Measurements from ENCODE around the gene CD3D.

CD3D gene

GRCh38 chr11:118374729-118375128, 32.2 kb upstream of the CD3D start:
- no peak overlapping the region for H3K27ac Mint-ChIP-seq
- H3K4me3 Mint-ChIP-seq = no peak overlapping the region
- peaks cover 76% of the 10 kb centered on the region for H3K36me3 Mint-ChIP-seq (ENCODE audit: low read depth)
- no peaks in the 10 kb centered on the region for H3K4me1 Mint-ChIP-seq
- no peaks in the 10 kb centered on the region for H3K27me3 Mint-ChIP-seq (ENCODE audit: low read depth)
- no peaks in the 10 kb centered on the region for H3K9me3 Mint-ChIP-seq
- TF ChIP-seq CTCF (IDR thresholded peaks at IDR 0.05; ENCODE audit: unreplicated experiment in 3 of 3) = no peak

- Mint-ChIP-seq H3K27ac (no peak overlapping the region), H3K4me3 (no peak overlapping the region), H3K36me3 (ENCODE audit: low read depth) (peaks cover 81% of the 10 kb centered on the region), H3K4me1 (no peaks in the 10 kb centered on the region), H3K9me3 (no peaks in the 10 kb centered on the region), H3K27me3 (ENCODE audit: low read depth) (no peaks in the 10 kb centered on the region)
- no peak for TF ChIP-seq CTCF (IDR thresholded peaks at IDR 0.05; ENCODE audit: unreplicated experiment in 3 of 3)
These were observed 31.4 kb upstream of the CD3D start for GRCh38 chr11:118373871-118374270.

- Mint-ChIP-seq H3K27ac (no peak overlapping the region), H3K36me3 (ENCODE audit: low read depth) (peaks cover 84% of the 10 kb centered on the region), H3K4me3 (no peak overlapping the region), H3K27me3 (ENCODE audit: low read depth) (no peaks in the 10 kb centered on the region), H3K9me3 (no peaks in the 10 kb centered on the region), H3K4me1 (no peaks in the 10 kb centered on the region)
- TF ChIP-seq CTCF (IDR thresholded peaks at IDR 0.05; ENCODE audit: unreplicated experiment in 3 of 3) = no peak
These were observed 30.8 kb upstream of the CD3D start for GRCh38 chr11:118373263-118373662.

- no peak for TF ChIP-seq CTCF (IDR thresholded peaks at IDR 0.05; ENCODE audit: unreplicated experiment in 3 of 3)
- Mint-ChIP-seq H3K27ac (no peak overlapping the region), H3K36me3 (ENCODE audit: low read depth) (peaks cover 85% of the 10 kb centered on the region), H3K27me3 (ENCODE audit: low read depth) (no peaks in the 10 kb centered on the region), H3K4me3 (no peak overlapping the region), H3K9me3 (no peaks in the 10 kb centered on the region), H3K4me1 (no peaks in the 10 kb centered on the region)
These were observed 28.3 kb upstream of the CD3D start for GRCh38 chr11:118370774-118371173.

GRCh38 chr11:118366287-118366686, 23.8 kb upstream of the CD3D start:
- Mint-ChIP-seq H3K4me3 (no peak overlapping the region), H3K27ac (no peak overlapping the region), H3K27me3 (ENCODE audit: low read depth) (no peaks in the 10 kb centered on the region), H3K36me3 (ENCODE audit: low read depth) (peaks cover 53% of the 10 kb centered on the region), H3K9me3 (no peaks in the 10 kb centered on the region), H3K4me1 (no peaks in the 10 kb centered on the region)
- TF ChIP-seq CTCF (IDR thresholded peaks at IDR 0.05; ENCODE audit: unreplicated experiment in 3 of 3) = no peak

- Mint-ChIP-seq H3K27me3 (ENCODE audit: low read depth) (no peaks in the 10 kb centered on the region), H3K9me3 (no peaks in the 10 kb centered on the region), H3K36me3 (ENCODE audit: low read depth) (peaks cover 41% of the 10 kb centered on the region), H3K27ac (no peak overlapping the region), H3K4me3 (no peak overlapping the region), H3K4me1 (peaks cover 7% of the 10 kb centered on the region)
- TF ChIP-seq CTCF (IDR thresholded peaks at IDR 0.05; ENCODE audit: unreplicated experiment in 3 of 3) = no peak
These were observed 22.6 kb upstream of the CD3D start for GRCh38 chr11:118364956-118365615.
